Measurements from ENCODE around the gene FMNL1. TPM values are rescaled to one million over a fixed set of nuclear protein-coding genes. Genes with fewer than 3 reads are reported as not detected.

The FMNL1 gene
- polyA plus RNA-seq, 3 donors: 23.8 to 826 (median 24.8) TPM

- Histone ChIP-seq H2AFZ (ENCODE audit: insufficient read depth, low read depth, low read length, poor library complexity, severe bottlenecking) (peak within 1 kb of the TSS; percentile 73), H3K9me3 (replicated peaks in 1 of 2; ENCODE audit: control insufficient read depth in 1 of 2, insufficient read depth in 1 of 2, low read length in 2 of 2) (no peaks in the 10 kb centered on the region), H3K27ac (ENCODE audit: low read depth in 1 of 2, low read length in 2 of 2) (peak within 1 kb of the TSS in 1 of 2 donors; percentile 56), H3K9ac (ENCODE audit: insufficient read depth, low read length, poor library complexity, severe bottlenecking) (peak within 1 kb of the TSS; percentile 74), H3K4me3 (replicated peaks in 1 of 3; ENCODE audit: low read depth in 2 of 3, low read length in 3 of 3) (peak within 1 kb of the TSS; percentile 47 to 85 (median 48)), H3K36me3 (replicated peaks in 1 of 2; ENCODE audit: control insufficient read depth in 1 of 2, insufficient read depth in 2 of 2, low read length in 2 of 2) (peaks cover 36 to 42% of the 10 kb centered on the region in 2 donors), H3K4me2 (replicated peaks; ENCODE audit: extremely low read depth, low read length, poor library complexity, severe bottlenecking) (peak within 1 kb of the TSS; percentile 96), H3K27me3 (ENCODE audit: control insufficient read depth in 2 of 2, insufficient read depth in 2 of 2, low read length in 2 of 2) (peaks cover 0 to 5% of the 10 kb centered on the region in 2 donors), H3K4me1 (ENCODE audit: control insufficient read depth in 1 of 2, insufficient read depth in 2 of 2, low read length in 2 of 2) (peaks cover 7 to 31% of the 10 kb centered on the region in 2 donors), H3K79me2 (ENCODE audit: insufficient read depth, low read length) (no peaks in the 10 kb centered on the region), H4K20me1 (ENCODE audit: insufficient read depth, low read length) (peaks cover 62% of the 10 kb centered on the region)
- Mint-ChIP-seq H3K4me1 (peaks cover 30% of the 10 kb centered on the region), H3K36me3 (peaks cover 35 to 42% of the 10 kb centered on the region in 2 donors), H3K27me3 (ENCODE audit: low read depth in 3 of 3) (peaks cover 4 to 15% (median 8%) of the 10 kb centered on the region in 3 donors), H3K27ac (peak within 1 kb of the TSS in 4 of 7 donors; percentile 24 to 64 (median 58)), H3K9me3 (peaks cover 0 to 2% (median 0%) of the 10 kb centered on the region in 7 donors), H3K4me3 (peak within 1 kb of the TSS; percentile 88 to 92)
- WGBS (ENCODE audit: insufficient coverage): 2% methylated on average over 56 of the region's 68 CpGs
- no peak for TF ChIP-seq CTCF (IDR thresholded peaks at IDR 0.05)
- intact Hi-C loops (cut with micrococcal nuclease): no loop called here
- DNase-seq: peak in 2 of 3 donors; percentile 30 to 33
Measured at GRCh38 chr17:45261577-45262515, 40.2 kb downstream of the FMNL1 start, which contains the start of gene SPATA32. TSS of gene SPATA32 (minus strand) at chr17:45262094. CDS start at chr17:45262016, 78 bp downstream.

Data from CD14-positive monocyte (primary cell).